Stimulated activated CD8-positive, alpha-beta memory T cell treated with anti-CD3 and anti-CD28 coated beads, Interleukin-4, amount 100 ng/mL, for 48 hours (primary cell): ENCODE data around the gene SULF2.

Experiments used
- DNase-seq: peaks from one replicate; pipeline ENCODE4 v3.0.0-alpha.2; 2020

SULF2 gene

GRCh38 chr20:47667531-47668312 is 117.6 kb downstream of the SULF2 start:
- no peak for DNase-seq

GRCh38 chr20:47667086-47667485 is 118.2 kb downstream of the SULF2 start:
- DNase-seq = no peak

- DNase-seq = no peak
Measured at GRCh38 chr20:47666304-47666703, 119.0 kb downstream of the SULF2 start.

- DNase-seq = no peak
Measured at GRCh38 chr20:47665221-47665991, 119.9 kb downstream of the SULF2 start.

GRCh38 chr20:47664744-47665143 is 120.5 kb downstream of the SULF2 start:
- no peak for DNase-seq

- no peak for DNase-seq
Measured at GRCh38 chr20:47664068-47664437, 121.2 kb downstream of the SULF2 start.

- peak; percentile 85 for DNase-seq
Measured at GRCh38 chr20:47663354-47664067, 121.8 kb downstream of the SULF2 start.

- DNase-seq = no peak
Measured at GRCh38 chr20:47662483-47663353, 122.6 kb downstream of the SULF2 start.

GRCh38 chr20:47661714-47662113 is 123.6 kb downstream of the SULF2 start:
- DNase-seq = no peak

- no peak for DNase-seq
Measured at GRCh38 chr20:47660983-47661700, 124.1 kb downstream of the SULF2 start.

- no peak for DNase-seq
Measured at GRCh38 chr20:47660602-47660905, 124.7 kb downstream of the SULF2 start.

GRCh38 chr20:47659904-47660601 is 125.2 kb downstream of the SULF2 start:
- no peak for DNase-seq

- no peak for DNase-seq
Measured at GRCh38 chr20:47656318-47656717, 129.0 kb downstream of the SULF2 start.

- no peak for DNase-seq
Measured at GRCh38 chr20:47655635-47656034, 129.6 kb downstream of the SULF2 start.

GRCh38 chr20:47654370-47654769 is 130.9 kb downstream of the SULF2 start:
- no peak for DNase-seq

GRCh38 chr20:47653869-47654268 is 131.4 kb downstream of the SULF2 start:
- no peak for DNase-seq

GRCh38 chr20:47652794-47653193 is 132.5 kb downstream of the SULF2 start:
- DNase-seq = no peak

GRCh38 chr20:47652301-47652700 is 133.0 kb downstream of the SULF2 start:
- no peak for DNase-seq

GRCh38 chr20:47648943-47649342 is 136.3 kb downstream of the SULF2 start:
- DNase-seq = no peak

- no peak for DNase-seq
Measured at GRCh38 chr20:47647994-47648393, 137.3 kb downstream of the SULF2 start.

- DNase-seq = no peak
Measured at GRCh38 chr20:47645632-47646031, 139.6 kb downstream of the SULF2 start.

- DNase-seq = no peak
Measured at GRCh38 chr20:47642624-47643023, 142.7 kb downstream of the SULF2 start.
